Thymus (tissue), 2 donors: ENCODE data around the gene OR4C11. TPM values are rescaled to one million over a fixed set of nuclear protein-coding genes. Genes with fewer than 3 reads are reported as not detected.

Experiments
- polyA plus RNA-seq: library from polyadenylated mRNA; stranded (reverse); fragments of 200-250 nt; gene quantifications from one replicate; pipeline ENCODE4 v1.2.3, GENCODE V29; 2013
- total RNA-seq: library from RNA; stranded (reverse); fragments of 120-200 nt; gene quantifications from one replicate; pipeline ENCODE4 v1.2.4, GENCODE V29; 2013
- donor health status: healthy.

OR4C11 gene
- total and polyA plus RNA-seq, 2 donors, result not detected

Other genes with a start within 250 kb of the OR4C11 start
- gene OR4A15, start 239.7 kb downstream of the OR4C11 start, total RNA-seq, result not detected
- not detected for gene OR4A15, start 239.7 kb downstream of the OR4C11 start, polyA plus RNA-seq
- not detected for gene OR4C15, start 53.2 kb downstream of the OR4C11 start, total RNA-seq
- not detected for gene OR4C15, start 53.2 kb downstream of the OR4C11 start, polyA plus RNA-seq
- not detected for gene OR4C16, start 35.5 kb downstream of the OR4C11 start, total RNA-seq
- not detected for gene OR4C16, start 35.5 kb downstream of the OR4C11 start, polyA plus RNA-seq
- not detected for gene OR4P4, start 27.5 kb upstream of the OR4C11 start, total RNA-seq
- gene OR4P4, start 27.5 kb upstream of the OR4C11 start, polyA plus RNA-seq, result not detected
- not detected for gene OR4S2, start 40.7 kb upstream of the OR4C11 start, total RNA-seq
- gene OR4S2, start 40.7 kb upstream of the OR4C11 start, polyA plus RNA-seq, result not detected
- gene OR4C6, start 54.6 kb upstream of the OR4C11 start, total RNA-seq, result not detected
- gene OR4C6, start 54.6 kb upstream of the OR4C11 start, polyA plus RNA-seq, result not detected
- gene OR5D13, start 165.8 kb upstream of the OR4C11 start, total RNA-seq, result not detected
- gene OR5D13, start 165.8 kb upstream of the OR4C11 start, polyA plus RNA-seq, result not detected
- not detected for gene OR5D14, start 187.9 kb upstream of the OR4C11 start, total RNA-seq
- not detected for gene OR5D14, start 187.9 kb upstream of the OR4C11 start, polyA plus RNA-seq
- gene OR5L1, start 203.7 kb upstream of the OR4C11 start, total RNA-seq, result not detected
- gene OR5L1, start 203.7 kb upstream of the OR4C11 start, polyA plus RNA-seq, result not detected
- gene OR5D18, start 212.0 kb upstream of the OR4C11 start, total RNA-seq, result not detected
- gene OR5D18, start 212.0 kb upstream of the OR4C11 start, polyA plus RNA-seq, result not detected
- gene OR5L2, start 219.6 kb upstream of the OR4C11 start, total RNA-seq, result not detected
- not detected for gene OR5L2, start 219.6 kb upstream of the OR4C11 start, polyA plus RNA-seq
- not detected for gene OR5D16, start 231.1 kb upstream of the OR4C11 start, total RNA-seq
- gene OR5D16, start 231.1 kb upstream of the OR4C11 start, polyA plus RNA-seq, result not detected